ENCODE data around the gene LDHD. TPM values are rescaled to one million over a fixed set of nuclear protein-coding genes. Genes with fewer than 3 reads are reported as not detected.

LDHD gene
- total and polyA plus RNA-seq, 2 of the 8 experiments (the other 6 are each of a cell fraction or from before 2014, with no cell fraction given) = 14.9 to 18.2 TPM

DNA sequence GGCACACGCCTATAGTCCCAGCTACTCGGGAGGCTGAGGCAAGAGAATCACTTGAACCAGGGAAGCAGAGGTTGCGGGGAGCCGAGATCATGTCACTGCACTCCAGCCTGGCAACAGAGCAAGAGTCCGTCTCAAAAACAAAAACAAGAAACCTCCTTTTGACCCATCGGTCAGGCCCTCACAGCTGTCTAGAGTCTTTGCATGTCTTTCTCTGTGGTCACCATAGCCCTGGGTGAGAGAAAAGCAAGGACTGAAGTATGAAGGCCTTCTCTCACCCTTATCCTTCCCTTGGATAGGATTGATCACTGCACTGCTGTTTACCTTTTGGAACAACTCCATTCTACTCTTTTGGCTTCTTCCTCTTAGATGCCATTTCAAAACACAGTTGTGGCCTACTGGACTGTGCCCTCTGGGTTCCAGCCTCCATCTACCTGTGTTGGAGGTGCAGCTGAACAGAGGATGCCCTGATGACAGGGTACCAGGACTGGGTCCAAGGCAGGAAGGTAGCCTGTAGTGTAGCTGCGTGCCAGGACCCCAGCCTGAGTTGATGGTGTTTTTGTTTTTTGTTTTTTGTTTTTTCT lies 37.1 kb downstream of the LDHD start (continued):
- no peak for TF ChIP-seq PHF8 (conservative IDR thresholded peaks at IDR 0.05; ENCODE audit: low read depth, low read length)
- no peak for TF ChIP-seq BRCA1 (IDR thresholded peaks at IDR 0.05; ENCODE audit: low read depth, low read length)
- TF ChIP-seq YY1 (IDR thresholded peaks at IDR 0.05; ENCODE audit: low read depth, low read length) = no peak
- no peak for TF ChIP-seq RFX5 (IDR thresholded peaks at IDR 0.05; ENCODE audit: borderline replicate concordance, low read depth, low read length)
- no peak for TF ChIP-seq CBX8 (IDR thresholded peaks at IDR 0.05; ENCODE audit: borderline replicate concordance, low read depth, low read length)
- TF ChIP-seq FOSL1 (IDR thresholded peaks at IDR 0.05; ENCODE audit: insufficient read depth, low read depth, low read length) = no peak
- TF ChIP-seq JUN (IDR thresholded peaks at IDR 0.05; ENCODE audit: low read depth, low read length) = no peak
- TF ChIP-seq SRF (IDR thresholded peaks at IDR 0.05; ENCODE audit: low read depth, low read length) = no peak
- TF ChIP-seq CHD2 (IDR thresholded peaks at IDR 0.05; ENCODE audit: low read length) = no peak
- TF ChIP-seq TAF1 (IDR thresholded peaks at IDR 0.05; ENCODE audit: low read depth, low read length) = no peak

All from H1 (cell line).